ENCODE results near the gene RNF112.
"Not testable (repeated sequence)": the region's sequence is repeated elsewhere in the genome, so short reads cannot be mapped to it uniquely, and the experiment has no call there.

RNF112 gene

GRCh38 chr17:19440421-19440820 is 29.4 kb downstream of the RNF112 start:
- H3K9ac ChIP-seq (ENCODE audit: low read length in 2 of 2) = no peak overlapping the region
- no peaks in the 10 kb centered on the region for H3K4me1 ChIP-seq (ENCODE audit: control insufficient read depth, insufficient read depth, low read length)
- no peaks in the 10 kb centered on the region for H3K9me3 ChIP-seq (ENCODE audit: control insufficient read depth in 2 of 2, low read length in 2 of 2)
- H3K27me3 ChIP-seq (ENCODE audit: control insufficient read depth in 1 of 2, insufficient read depth in 2 of 2, low read length in 2 of 2) = no peaks in the 10 kb centered on the region
- H3K36me3 ChIP-seq (ENCODE audit: control insufficient read depth in 2 of 2, insufficient read depth in 2 of 2, low read length in 2 of 2) = no peaks in the 10 kb centered on the region
- H3K27ac ChIP-seq (ENCODE audit: low read length) = no peak overlapping the region
- no peak overlapping the region for H3K4me3 ChIP-seq (ENCODE audit: low read length in 2 of 2)

GRCh38 chr17:19441288-19441687 is 30.3 kb downstream of the RNF112 start:
- not testable (repeated sequence) for H3K9ac ChIP-seq (ENCODE audit: low read length in 2 of 2); H3K9me3 ChIP-seq (ENCODE audit: control insufficient read depth in 2 of 2, low read length in 2 of 2); H3K4me3 ChIP-seq (ENCODE audit: low read length in 2 of 2); H3K27me3 ChIP-seq (ENCODE audit: control insufficient read depth in 1 of 2, insufficient read depth in 2 of 2, low read length in 2 of 2); H3K27ac ChIP-seq (ENCODE audit: low read length); H3K36me3 ChIP-seq (ENCODE audit: control insufficient read depth in 2 of 2, insufficient read depth in 2 of 2, low read length in 2 of 2); H3K4me1 ChIP-seq (ENCODE audit: control insufficient read depth, insufficient read depth, low read length)

- no peak overlapping the region for H3K9ac ChIP-seq (ENCODE audit: low read length in 2 of 2)
- H3K27me3 ChIP-seq (ENCODE audit: control insufficient read depth in 1 of 2, insufficient read depth in 2 of 2, low read length in 2 of 2) = no peaks in the 10 kb centered on the region
- no peaks in the 10 kb centered on the region for H3K9me3 ChIP-seq (ENCODE audit: control insufficient read depth in 2 of 2, low read length in 2 of 2)
- no peaks in the 10 kb centered on the region for H3K36me3 ChIP-seq (ENCODE audit: control insufficient read depth in 2 of 2, insufficient read depth in 2 of 2, low read length in 2 of 2)
- H3K4me1 ChIP-seq (ENCODE audit: control insufficient read depth, insufficient read depth, low read length) = peaks cover 12% of the 10 kb centered on the region
- no peak overlapping the region for H3K4me3 ChIP-seq (ENCODE audit: low read length in 2 of 2)
- no peak overlapping the region for H3K27ac ChIP-seq (ENCODE audit: low read length)
Measured at GRCh38 chr17:19442731-19443130, 31.7 kb downstream of the RNF112 start.

- Histone ChIP-seq H3K27me3 (ENCODE audit: control insufficient read depth in 1 of 2, insufficient read depth in 2 of 2, low read length in 2 of 2) (no peaks in the 10 kb centered on the region), H3K9me3 (ENCODE audit: control insufficient read depth in 2 of 2, low read length in 2 of 2) (no peaks in the 10 kb centered on the region), H3K4me1 (ENCODE audit: control insufficient read depth, insufficient read depth, low read length) (peaks cover 16% of the 10 kb centered on the region), H3K27ac (ENCODE audit: low read length) (no peak overlapping the region), H3K9ac (ENCODE audit: low read length in 2 of 2) (no peak overlapping the region), H3K36me3 (ENCODE audit: control insufficient read depth in 2 of 2, insufficient read depth in 2 of 2, low read length in 2 of 2) (no peaks in the 10 kb centered on the region), H3K4me3 (ENCODE audit: low read length in 2 of 2) (no peak overlapping the region)
Measured at GRCh38 chr17:19443148-19443547, 32.1 kb downstream of the RNF112 start.

- no peaks in the 10 kb centered on the region for H3K36me3 ChIP-seq (ENCODE audit: control insufficient read depth in 2 of 2, insufficient read depth in 2 of 2, low read length in 2 of 2)
- peaks cover 32% of the 10 kb centered on the region for H3K4me1 ChIP-seq (ENCODE audit: control insufficient read depth, insufficient read depth, low read length)
- H3K4me3 ChIP-seq (ENCODE audit: low read length in 2 of 2) = no peak overlapping the region
- no peaks in the 10 kb centered on the region for H3K27me3 ChIP-seq (ENCODE audit: control insufficient read depth in 1 of 2, insufficient read depth in 2 of 2, low read length in 2 of 2)
- H3K9me3 ChIP-seq (ENCODE audit: control insufficient read depth in 2 of 2, low read length in 2 of 2) = no peaks in the 10 kb centered on the region
- H3K9ac ChIP-seq (ENCODE audit: low read length in 2 of 2) = no peak overlapping the region
- H3K27ac ChIP-seq (ENCODE audit: low read length) = no peak overlapping the region
Measured at GRCh38 chr17:19445105-19445504, 34.1 kb downstream of the RNF112 start.

GRCh38 chr17:19446577-19446976 is 35.5 kb downstream of the RNF112 start:
- Histone ChIP-seq H3K9ac (ENCODE audit: low read length in 2 of 2) (peak overlapping the region; percentile 62 to 68), H3K27ac (ENCODE audit: low read length) (peak overlapping the region; percentile 90), H3K4me1 (ENCODE audit: control insufficient read depth, insufficient read depth, low read length) (peaks cover 32% of the 10 kb centered on the region), H3K4me3 (ENCODE audit: low read length in 2 of 2) (peak overlapping the region in 1 of 2 donors; percentile 8)
- not testable (repeated sequence) for H3K36me3 ChIP-seq (ENCODE audit: control insufficient read depth in 2 of 2, insufficient read depth in 2 of 2, low read length in 2 of 2); H3K27me3 ChIP-seq (ENCODE audit: control insufficient read depth in 1 of 2, insufficient read depth in 2 of 2, low read length in 2 of 2); H3K9me3 ChIP-seq (ENCODE audit: control insufficient read depth in 2 of 2, low read length in 2 of 2)

GRCh38 chr17:19447085-19447583 is 36.1 kb downstream of the RNF112 start:
- Histone ChIP-seq H3K4me3 (ENCODE audit: low read length in 2 of 2) (peak overlapping the region in 1 of 2 donors; percentile 8), H3K36me3 (ENCODE audit: control insufficient read depth in 2 of 2, insufficient read depth in 2 of 2, low read length in 2 of 2) (no peaks in the 10 kb centered on the region), H3K27ac (ENCODE audit: low read length) (peak overlapping the region; percentile 90), H3K4me1 (ENCODE audit: control insufficient read depth, insufficient read depth, low read length) (peaks cover 32% of the 10 kb centered on the region), H3K9ac (ENCODE audit: low read length in 2 of 2) (peak overlapping the region; percentile 62 to 68), H3K9me3 (ENCODE audit: control insufficient read depth in 2 of 2, low read length in 2 of 2) (no peaks in the 10 kb centered on the region), H3K27me3 (ENCODE audit: control insufficient read depth in 1 of 2, insufficient read depth in 2 of 2, low read length in 2 of 2) (no peaks in the 10 kb centered on the region)

GRCh38 chr17:19448341-19449268 is 37.6 kb downstream of the RNF112 start:
- H3K36me3 ChIP-seq (ENCODE audit: control insufficient read depth in 2 of 2, insufficient read depth in 2 of 2, low read length in 2 of 2) = no peaks in the 10 kb centered on the region
- H3K27ac ChIP-seq (ENCODE audit: low read length) = peak overlapping the region; percentile 90
- no peaks in the 10 kb centered on the region for H3K27me3 ChIP-seq (ENCODE audit: control insufficient read depth in 1 of 2, insufficient read depth in 2 of 2, low read length in 2 of 2)
- peak overlapping the region; percentile 18 to 35 for H3K4me3 ChIP-seq (ENCODE audit: low read length in 2 of 2)
- peaks cover 32% of the 10 kb centered on the region for H3K4me1 ChIP-seq (ENCODE audit: control insufficient read depth, insufficient read depth, low read length)
- peak overlapping the region; percentile 29 to 47 for H3K9ac ChIP-seq (ENCODE audit: low read length in 2 of 2)
- no peaks in the 10 kb centered on the region for H3K9me3 ChIP-seq (ENCODE audit: control insufficient read depth in 2 of 2, low read length in 2 of 2)

GRCh38 chr17:19449656-19450055 is 38.6 kb downstream of the RNF112 start:
- H3K4me3 ChIP-seq (ENCODE audit: low read length in 2 of 2) = no peak overlapping the region
- no peak overlapping the region for H3K9ac ChIP-seq (ENCODE audit: low read length in 2 of 2)
- H3K9me3 ChIP-seq (ENCODE audit: control insufficient read depth in 2 of 2, low read length in 2 of 2) = no peaks in the 10 kb centered on the region
- no peaks in the 10 kb centered on the region for H3K36me3 ChIP-seq (ENCODE audit: control insufficient read depth in 2 of 2, insufficient read depth in 2 of 2, low read length in 2 of 2)
- peak overlapping the region; percentile 90 for H3K27ac ChIP-seq (ENCODE audit: low read length)
- no peaks in the 10 kb centered on the region for H3K27me3 ChIP-seq (ENCODE audit: control insufficient read depth in 1 of 2, insufficient read depth in 2 of 2, low read length in 2 of 2)
- H3K4me1 ChIP-seq (ENCODE audit: control insufficient read depth, insufficient read depth, low read length) = peaks cover 32% of the 10 kb centered on the region

- peaks cover 15% of the 10 kb centered on the region for H3K4me1 ChIP-seq (ENCODE audit: control insufficient read depth, insufficient read depth, low read length)
- H3K27ac ChIP-seq (ENCODE audit: low read length) = no peak overlapping the region
- no peak overlapping the region for H3K9ac ChIP-seq (ENCODE audit: low read length in 2 of 2)
- H3K4me3 ChIP-seq (ENCODE audit: low read length in 2 of 2) = no peak overlapping the region
- H3K36me3 ChIP-seq (ENCODE audit: control insufficient read depth in 2 of 2, insufficient read depth in 2 of 2, low read length in 2 of 2) = no peaks in the 10 kb centered on the region
- no peaks in the 10 kb centered on the region for H3K9me3 ChIP-seq (ENCODE audit: control insufficient read depth in 2 of 2, low read length in 2 of 2)
- no peaks in the 10 kb centered on the region for H3K27me3 ChIP-seq (ENCODE audit: control insufficient read depth in 1 of 2, insufficient read depth in 2 of 2, low read length in 2 of 2)
Measured at GRCh38 chr17:19453296-19453695, 42.3 kb downstream of the RNF112 start.

- Histone ChIP-seq H3K9ac (ENCODE audit: low read length in 2 of 2) (no peak overlapping the region), H3K4me1 (ENCODE audit: control insufficient read depth, insufficient read depth, low read length) (peaks cover 7% of the 10 kb centered on the region), H3K4me3 (ENCODE audit: low read length in 2 of 2) (no peak overlapping the region), H3K27me3 (ENCODE audit: control insufficient read depth in 1 of 2, insufficient read depth in 2 of 2, low read length in 2 of 2) (no peaks in the 10 kb centered on the region), H3K27ac (ENCODE audit: low read length) (no peak overlapping the region), H3K36me3 (ENCODE audit: control insufficient read depth in 2 of 2, insufficient read depth in 2 of 2, low read length in 2 of 2) (no peaks in the 10 kb centered on the region), H3K9me3 (ENCODE audit: control insufficient read depth in 2 of 2, low read length in 2 of 2) (no peaks in the 10 kb centered on the region)
Measured at GRCh38 chr17:19454074-19454473, 43.0 kb downstream of the RNF112 start.
